Jurkat, Clone E6-1 (cell line): ENCODE results near the gene PARP14.
"Not testable (repeated sequence)": the region's sequence is repeated elsewhere in the genome, so short reads cannot be mapped to it uniquely, and the experiment has no call there.

ENCODE experiments used
- DNase-seq: peaks from one replicate; pipeline ENCODE4 v3.0.0-alpha.2; 2011; ENCODE audit warnings: low read depth, low spot score
- H3K4me3 ChIP-seq: 2 replicates; pipeline ENCODE4 v1.5.1; 2011; ENCODE audit warnings: mild to moderate bottlenecking, low read length, control low read depth, moderate library complexity

The PARP14 gene

GRCh38 chr3:122677216-122677615 is 3.4 kb upstream of the PARP14 start:
- DNase-seq = no peak
- no peak overlapping the region for H3K4me3 ChIP-seq

- DNase-seq = no peak
- H3K4me3 ChIP-seq = no peak overlapping the region
Observed at GRCh38 chr3:122678506-122678905, 2.1 kb upstream of the PARP14 start.

GRCh38 chr3:122679085-122679881 is 1.4 kb upstream of the PARP14 start:
- DNase-seq = peak; percentile 80
- H3K4me3 ChIP-seq = peak overlapping the region; percentile 75

GRCh38 chr3:122679882-122680474 is 661 bp upstream of the PARP14 start:
- no peak for DNase-seq
- peak overlapping the region; percentile 75 for H3K4me3 ChIP-seq

GRCh38 chr3:122681284-122681973 is 790 bp downstream of the PARP14 start:
- H3K4me3 ChIP-seq = peak overlapping the region; percentile 75
- DNase-seq = no peak

- no peak for DNase-seq
- no peak overlapping the region for H3K4me3 ChIP-seq
Observed at GRCh38 chr3:122681974-122682409, 1.4 kb downstream of the PARP14 start.

GRCh38 chr3:122682778-122683411 is 2.3 kb downstream of the PARP14 start:
- not testable (repeated sequence) for DNase-seq, H3K4me3 ChIP-seq

- DNase-seq = no peak
- no peak overlapping the region for H3K4me3 ChIP-seq
Observed at GRCh38 chr3:122687298-122687697, 6.7 kb downstream of the PARP14 start.

GRCh38 chr3:122688996-122689395 is 8.4 kb downstream of the PARP14 start:
- H3K4me3 ChIP-seq = no peak overlapping the region
- no peak for DNase-seq

GRCh38 chr3:122689587-122689986 is 8.9 kb downstream of the PARP14 start:
- no peak for DNase-seq
- H3K4me3 ChIP-seq = no peak overlapping the region

- no peak overlapping the region for H3K4me3 ChIP-seq
- DNase-seq = no peak
Observed at GRCh38 chr3:122690096-122690495, 9.5 kb downstream of the PARP14 start.

- no peak overlapping the region for H3K4me3 ChIP-seq
- DNase-seq = no peak
Observed at GRCh38 chr3:122691195-122691594, 10.6 kb downstream of the PARP14 start.

- H3K4me3 ChIP-seq = no peak overlapping the region
- DNase-seq = no peak
Observed at GRCh38 chr3:122692674-122693073, 12.0 kb downstream of the PARP14 start.

GRCh38 chr3:122694966-122695365 is 14.3 kb downstream of the PARP14 start:
- no peak for DNase-seq
- no peak overlapping the region for H3K4me3 ChIP-seq

GRCh38 chr3:122695927-122696561 is 15.4 kb downstream of the PARP14 start:
- no peak for DNase-seq

GRCh38 chr3:122697952-122698620 is 17.4 kb downstream of the PARP14 start:
- H3K4me3 ChIP-seq = no peak overlapping the region
- no peak for DNase-seq

More at GRCh38 chr3:122695927-122696561, 15.4 kb downstream of the PARP14 start:
- no peak overlapping the region for H3K4me3 ChIP-seq

- DNase-seq = no peak
- no peak overlapping the region for H3K4me3 ChIP-seq
Observed at GRCh38 chr3:122700193-122700592, 19.6 kb downstream of the PARP14 start.

GRCh38 chr3:122705379-122705778 is 24.7 kb downstream of the PARP14 start:
- DNase-seq = no peak
- no peak overlapping the region for H3K4me3 ChIP-seq
